GM12878 (cell line): ENCODE data around the gene NOP16. TPM values are rescaled to one million over a fixed set of nuclear protein-coding genes. Genes with fewer than 3 reads are reported as not detected.

Source experiments
- ATAC-seq: fragments of 200-7000 bp; cut with Tn5 transposase; 3 replicates; pipeline ENCODE4 v1.9.1; 2020; ENCODE audit warnings: mild to moderate bottlenecking, moderate library complexity
- BruUV-seq: library from RNA; stranded (reverse); fragments of 400-500 nt; replicated peaks from 2 replicates; lab custom pipeline; 2021; lab: Mats Ljungman, UMichigan
- CTCF ChIA-PET: fragments of 300-600 bp; sonication (Branson Sonifier 250); formaldehyde crosslinking; extraction: SDS; loops from one replicate; lab custom pipeline; 2021; ENCODE audit warnings: inconsistent platforms; lab: Yijun Ruan, JAX
- POLR2A ChIA-PET: fragments of 350-600 bp; formaldehyde crosslinking; extraction: SDS; loops from one replicate; lab custom pipeline; 2021; ENCODE audit warnings: inconsistent platforms; lab: Charles Lee
- RAD21 ChIA-PET: fragments of 300-600 bp; sonication (Branson Sonifier 250); formaldehyde crosslinking; loops from one replicate; lab custom pipeline; 2023; ENCODE audit warnings: antibody characterized with exemption; ENCODE audit not compliant: unreplicated experiment; lab: Charles Lee
- SMC1A ChIA-PET: fragments of 300-600 bp; sonication (Branson Sonifier 250); formaldehyde crosslinking; loops from one replicate; lab custom pipeline; 2023; ENCODE audit not compliant: unreplicated experiment, uncharacterized antibody; lab: Charles Lee
- DNase-seq: peaks from one replicate; pipeline ENCODE4 v3.0.0-alpha.2; 2011; ENCODE audit warnings: low read depth, low spot score
- FAIRE-seq: peaks from 3 replicates; lab custom pipeline; 2011; peaks lifted over from hg19 to GRCh38; lab: Jason Lieb, UNC
- H2AFZ ChIP-seq: 2 replicates; pipeline ENCODE4 v1.6.0; 2011; ENCODE audit warnings: low read depth, low read length, control low read depth; ENCODE audit not compliant: control insufficient read depth
- H3K27ac ChIP-seq: 2 replicates; pipeline ENCODE4 v1.5.1; 2011; ENCODE audit warnings: control low read depth; ENCODE audit not compliant: control insufficient read depth, insufficient read depth
- H3K27me3 ChIP-seq, 2 experiments: replicated peaks in 1 of 2; 2 replicates each; pipeline versions ENCODE4 v1.6.0 to v1.6.1; 2011; ENCODE audit warnings: low read length in 1 of 2; ENCODE audit not compliant: control insufficient read depth in 2 of 2, insufficient read depth in 2 of 2
- H3K36me3 ChIP-seq, 2 experiments: 2 replicates each; pipeline ENCODE4 v1.5.1; 2011; ENCODE audit warnings: low read length in 1 of 2; ENCODE audit not compliant: control insufficient read depth in 2 of 2, insufficient read depth in 2 of 2
- H3K4me1 ChIP-seq: 2 replicates; pipeline ENCODE4 v1.6.1; 2011; ENCODE audit warnings: mild to moderate bottlenecking, low read length, moderate library complexity, mixed read lengths; ENCODE audit not compliant: control insufficient read depth, insufficient read depth
- H3K4me2 ChIP-seq: 2 replicates; pipeline ENCODE4 v1.6.0; 2011; ENCODE audit warnings: control low read depth; ENCODE audit not compliant: control insufficient read depth, insufficient read depth
- H3K4me3 ChIP-seq: fragments of 200-600 bp; sonication (generic); 2 replicates; pipeline ENCODE4 v1.5.1; 2016
- H3K79me2 ChIP-seq: 2 replicates; pipeline ENCODE4 v1.6.0; 2011; ENCODE audit warnings: low read length; ENCODE audit not compliant: control insufficient read depth, insufficient read depth
- H3K9ac ChIP-seq: 2 replicates; pipeline ENCODE4 v1.8.0; 2011; ENCODE audit warnings: low read length, control low read depth, mixed read lengths; ENCODE audit not compliant: control insufficient read depth, insufficient read depth
- H3K9me3 ChIP-seq: replicated peaks from 3 replicates; pipeline ENCODE4 v1.5.1; 2011; ENCODE audit warnings: mild to moderate bottlenecking, low read length; ENCODE audit not compliant: control insufficient read depth, insufficient read depth
- H4K20me1 ChIP-seq: 2 replicates; pipeline ENCODE4 v1.6.0; 2011; ENCODE audit not compliant: control insufficient read depth, insufficient read depth
- CBX3 ChIP-seq: fragments of 200-600 bp; sonication (generic); IDR thresholded peaks from 2 replicates; pipeline ENCODE4 v1.6.1; 2016; ENCODE audit warnings: low read depth, borderline replicate concordance
- EP300 ChIP-seq, 2 experiments: fragments of 150-350 bp in 1 of 2; IDR thresholded peaks; 2 replicates each; pipeline ENCODE4 v1.6.1; 2011 to 2012; ENCODE audit warnings: low read depth in 2 of 2, low read length in 2 of 2, borderline replicate concordance in 1 of 2, improper control_type of control experiment in 1 of 2, inconsistent platforms in 1 of 2; ENCODE audit not compliant: control insufficient read depth in 1 of 2
- FOXK2 ChIP-seq: fragments of 450-650 bp; IDR thresholded peaks from 2 replicates; pipeline ENCODE4 v1.6.1; 2017; ENCODE audit warnings: mild to moderate bottlenecking, moderate library complexity
- MTA2 ChIP-seq: fragments of 450-650 bp; IDR thresholded peaks from 2 replicates; pipeline ENCODE4 v1.6.1; 2016; ENCODE audit warnings: low read depth, mild to moderate bottlenecking, moderate library complexity
- TBL1XR1 ChIP-seq: IDR thresholded peaks from 2 replicates; pipeline ENCODE4 v1.6.1; 2012; ENCODE audit warnings: low read depth, low read length, improper control_type of control experiment
- WGBS: methylation state at CpG from one replicate; pipeline ENCODE4 v1.1.6; 2016; ENCODE audit warnings: low lambda C conversion rate; ENCODE audit not compliant: insufficient replicate concordance, insufficient coverage; ENCODE audit errors: missing lambda C conversion rate; 5-methylcytosine and 5-hydroxymethylcytosine counted together
- in situ Hi-C: fragments of 300-500 bp; cut with MboI; formaldehyde crosslinking; loops from 9 replicates; pipeline ENCODE4 v1.14.3; 2018; ENCODE audit warnings: mixed read lengths
- intact Hi-C: fragments of 100-400 bp; cut with micrococcal nuclease; formaldehyde crosslinking; loops from one replicate; pipeline ENCODE4 v1.14.2; 2022; ENCODE audit not compliant: unreplicated experiment
- polyA plus RNA-seq, 11 experiments: library from polyadenylated mRNA; depleted of rRNA in 4 of 11; unstranded in 6 of 11; stranded (reverse) in 5 of 11; fragments of >200 nt; fragmentation: Nextera tagmentation in 4 of 11; fragmentation: Illumina TruSeq in 1 of 11; extraction: Ambion mirVana in 4 of 11; extraction: Trizol in 1 of 11; gene quantifications; 1 replicate in 1 of 11; 2 replicates in 10 of 11; pipeline versions ENCODE4 v1.2.1 to v1.2.3, GENCODE V29; 2011 to 2016; ENCODE audit warnings: inconsistent platforms in 2 of 11, missing spikeins in 2 of 11, low read depth in 1 of 11
- total RNA-seq, 4 experiments: library from RNA; depleted of rRNA in 3 of 4; stranded (reverse); fragments of >200 nt in 3 of 4; fragmentation: Illumina TruSeq in 1 of 4; extraction: Trizol in 1 of 4; gene quantifications; 2 replicates each; pipeline versions ENCODE4 v1.2.1 to v1.2.3, GENCODE V29; 2013 to 2021
- TF ChIP-seq, protein P1 (sequence below): IDR thresholded peaks from 2 replicates; pipeline ENCODE4 v1.6.1; 2011; ENCODE audit warnings: low read depth, mild to moderate bottlenecking, low read length, moderate library complexity, borderline replicate concordance; ENCODE audit errors: extremely low read depth

Gene NOP16
- total and polyA plus RNA-seq, 10 of the 15 experiments (the other 5 are each of a cell fraction or from before 2014, with no cell fraction given), result 50.3 to 276 (median 116) TPM

DNA sequence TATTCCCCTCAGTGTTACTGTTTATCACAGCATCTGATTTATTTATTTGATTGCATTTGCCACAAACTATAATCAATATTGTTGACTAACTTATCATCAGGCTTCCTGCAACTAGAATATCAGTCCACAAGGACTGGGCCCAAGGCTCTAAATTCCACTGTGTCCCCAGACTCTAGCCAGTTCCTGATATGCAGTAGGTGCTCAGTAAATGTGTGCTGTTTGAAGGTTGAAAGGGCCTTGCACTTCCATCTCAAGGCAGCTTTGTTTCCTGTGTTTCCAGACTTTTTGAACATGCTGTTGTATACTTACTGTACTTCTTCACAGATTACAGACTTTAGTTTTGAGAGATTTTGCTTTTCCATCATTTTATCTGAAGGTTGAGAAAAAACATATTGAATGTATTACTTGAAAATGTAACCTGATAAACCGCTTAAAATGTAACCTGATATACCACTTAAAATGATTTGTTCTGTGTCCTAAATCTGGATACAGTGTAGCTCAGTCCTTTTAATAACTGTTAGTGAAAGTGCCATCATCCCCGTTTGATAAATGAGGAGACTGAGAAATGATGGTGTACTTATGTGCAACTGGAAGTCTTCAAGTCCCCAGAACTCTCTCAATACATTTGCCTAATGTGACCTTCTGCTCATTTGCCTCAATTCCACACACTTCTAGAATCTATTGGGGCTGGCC is 45.5 kb downstream of the NOP16 start:
- H4K20me1 ChIP-seq, result no peaks in the 10 kb centered on the region
- H2AFZ ChIP-seq, result no peak overlapping the region
- no peak overlapping the region for H3K4me2 ChIP-seq
- ChIA-PET SMC1A (interaction anchor here (1.3 kb wide), 1 partner anchor 19 kb away, joined by 3 read pairs; no protein-coding TSS in a partner anchor), RAD21 (no interaction called here), POLR2A (no interaction called here), CTCF (no interaction called here)
- no peaks in the 10 kb centered on the region for H3K27me3 ChIP-seq
- WGBS, result 100% methylated on average over 2 of the region's 2 CpGs
- in situ Hi-C loops, result no loop called here
- ATAC-seq, result no peak
- H3K9me3 ChIP-seq, result no peaks in the 10 kb centered on the region
- no peak for FAIRE-seq
- BruUV-seq, result no TSS peak
- no peak overlapping the region for H3K27ac ChIP-seq
- H3K4me1 ChIP-seq, result no peaks in the 10 kb centered on the region
- H3K4me3 ChIP-seq, result no peak overlapping the region
- H3K36me3 ChIP-seq, result peaks cover 3 to 6% of the 10 kb centered on the region in 2 experiments; a peak in 3 of 4 replicates
- TF ChIP-seq, protein P1, sequence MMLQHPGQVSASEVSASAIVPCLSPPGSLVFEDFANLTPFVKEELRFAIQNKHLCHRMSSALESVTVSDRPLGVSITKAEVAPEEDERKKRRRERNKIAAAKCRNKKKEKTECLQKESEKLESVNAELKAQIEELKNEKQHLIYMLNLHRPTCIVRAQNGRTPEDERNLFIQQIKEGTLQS, result no peak
- no peak for TF ChIP-seq MTA2
- TF ChIP-seq TBL1XR1, result no peak
- no peak overlapping the region for H3K9ac ChIP-seq
- H3K79me2 ChIP-seq, result no peaks in the 10 kb centered on the region
- intact Hi-C loops, result no loop called here
- no peak for DNase-seq

DNA sequence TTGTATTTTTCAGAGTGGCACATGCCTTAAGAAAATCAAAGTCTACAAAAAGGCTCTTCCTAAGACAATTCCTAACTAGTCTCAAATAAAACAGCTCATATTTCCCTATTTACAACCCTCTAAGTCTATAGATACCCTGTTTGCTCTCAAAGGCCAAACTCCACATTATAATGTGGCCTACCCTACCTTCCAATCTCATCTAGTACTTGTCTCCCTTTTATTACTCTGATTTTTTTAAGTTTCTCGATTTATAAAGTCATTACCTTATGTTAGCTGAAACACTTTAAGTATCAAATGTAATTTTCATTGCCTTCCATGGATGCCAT is 46.3 kb downstream of the NOP16 start:
- H3K36me3 ChIP-seq, result peaks cover 3% of the 10 kb centered on the region in 2 experiments; a peak in 1 of 4 replicates
- ATAC-seq (no peak), DNase-seq (no peak), FAIRE-seq (no peak)
- no peaks in the 10 kb centered on the region for H3K9me3 ChIP-seq
- no peak overlapping the region for H3K4me2 ChIP-seq
- no peak overlapping the region for H3K9ac ChIP-seq
- POLR2A ChIA-PET, result interaction anchor here (1.3 kb wide), 1 partner anchor 11 kb away, joined by 4 read pairs; no protein-coding TSS in a partner anchor
- H3K79me2 ChIP-seq, result no peaks in the 10 kb centered on the region
- CTCF ChIA-PET, result no interaction called here
- SMC1A ChIA-PET, result interaction anchor here (1.4 kb wide), 1 partner anchor 9 kb away, joined by 3 read pairs; no protein-coding TSS in a partner anchor
- H3K4me1 ChIP-seq, result no peaks in the 10 kb centered on the region
- no peak overlapping the region for H3K4me3 ChIP-seq
- RAD21 ChIA-PET, result no interaction called here
- no peaks in the 10 kb centered on the region for H4K20me1 ChIP-seq
- no peak overlapping the region for H3K27ac ChIP-seq
- WGBS, result 100% methylated on average over 1 of the region's 1 CpG
- intact Hi-C loops, result no loop called here
- TF ChIP-seq, protein P1, result no peak
- TF ChIP-seq EP300 (IDR thresholded peaks at IDR 0.05; ENCODE audit: borderline replicate concordance in 1 of 2, control insufficient read depth in 1 of 2, low read depth in 2 of 2, low read length in 2 of 2), result no peak
- no peak for TF ChIP-seq FOXK2
- no peak for TF ChIP-seq CBX3
- H3K27me3 ChIP-seq, result no peaks in the 10 kb centered on the region
- in situ Hi-C loops, result no loop called here
- no peak overlapping the region for H2AFZ ChIP-seq
- BruUV-seq, result no TSS peak
